Lower leg skin (tissue), 3 donors: ENCODE results near the gene CTTNBP2.

ENCODE experiments used
- CTCF ChIP-seq, 3 donors: fragments of 450-650 bp; IDR thresholded peaks; one replicate each; pipeline ENCODE4 v1.5.1; 2016; ENCODE audit warnings: antibody characterized with exemption in 3 of 3, mild to moderate bottlenecking in 3 of 3, moderate library complexity in 2 of 3
- POLR2A ChIP-seq, 2 donors: fragments of 450-650 bp; IDR thresholded peaks; one replicate each; pipeline ENCODE4 v1.6.1; 2016 to 2017; ENCODE audit warnings: antibody characterized with exemption in 2 of 2, mild to moderate bottlenecking in 1 of 2, moderate library complexity in 1 of 2

DNA sequence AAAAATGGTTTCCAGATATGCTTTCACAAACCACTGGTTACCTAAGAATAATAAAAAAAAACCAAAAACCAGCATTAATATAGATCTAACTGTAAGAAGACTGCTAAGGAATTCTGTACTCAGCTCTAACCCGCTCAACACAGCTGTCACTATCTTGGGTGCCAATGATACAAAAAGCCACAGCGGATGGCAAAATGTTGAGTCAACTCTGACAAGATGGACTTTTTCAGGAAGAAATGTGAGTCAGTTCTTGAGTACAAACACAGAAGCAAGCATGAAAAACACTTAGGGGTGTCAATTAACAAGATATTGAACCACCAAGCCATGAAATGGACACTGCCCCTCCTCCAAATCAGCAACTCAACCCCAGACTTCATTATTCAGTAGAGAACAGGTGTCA lies 55.0 kb downstream of the CTTNBP2 start:
- TF ChIP-seq CTCF (IDR thresholded peaks at IDR 0.05) = no peak
- TF ChIP-seq POLR2A (IDR thresholded peaks at IDR 0.05) = no peak
